NCI-H2171 treated with DMSO at 0.1 percent for 48 hours (cell line): ENCODE results near the gene KLHL40.

Experiments
- DNase-seq: peaks from one replicate; lab custom pipeline; 2025; lab: John Stamatoyannopoulos, UW

The KLHL40 gene

DNA sequence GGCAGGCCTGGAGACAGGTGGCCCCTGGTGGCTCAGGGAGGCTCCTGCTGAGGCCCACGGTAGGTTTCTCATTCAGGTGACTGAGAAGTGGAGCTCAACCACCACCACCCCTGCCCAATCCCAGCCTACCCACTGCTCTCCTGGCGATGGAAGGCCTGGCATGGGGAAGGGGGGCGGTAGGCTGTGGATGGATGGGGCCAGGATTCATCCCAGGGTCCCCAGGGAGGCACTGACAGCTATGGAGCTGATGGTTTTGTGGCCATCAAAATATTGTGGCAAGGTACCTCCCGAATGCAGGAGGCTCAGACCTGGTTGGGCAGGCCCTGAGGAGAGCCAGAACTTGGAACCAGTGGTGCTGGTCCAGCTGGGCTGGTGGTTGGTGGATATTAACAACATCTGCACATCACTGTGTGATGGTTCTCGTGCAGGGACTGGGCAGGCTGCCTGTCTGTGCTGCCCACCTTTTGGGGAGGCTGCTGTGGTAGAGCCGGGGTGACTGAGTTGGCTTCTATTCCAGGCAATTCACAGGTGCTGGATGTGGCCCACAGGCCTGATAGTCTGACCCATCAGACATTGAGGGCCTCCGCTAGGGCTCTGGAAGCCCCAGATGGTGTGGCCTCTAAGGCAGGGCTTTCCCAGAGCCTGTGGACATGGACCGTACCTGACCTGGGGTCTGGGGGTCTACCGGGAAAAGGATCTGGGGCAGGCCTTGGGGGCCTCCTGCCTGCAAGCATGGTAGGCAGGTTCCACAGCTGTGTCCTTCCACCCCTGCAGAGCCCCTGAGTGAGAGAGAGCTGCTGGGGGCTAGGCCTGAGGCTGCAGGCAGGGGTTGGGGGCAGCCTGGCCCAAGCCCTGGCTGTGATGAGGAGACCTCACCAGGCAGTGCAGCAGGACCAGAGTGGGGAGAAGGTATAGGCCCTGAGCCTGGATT lies 28.4 kb upstream of the KLHL40 start:
- DNase-seq, result no peak

DNA sequence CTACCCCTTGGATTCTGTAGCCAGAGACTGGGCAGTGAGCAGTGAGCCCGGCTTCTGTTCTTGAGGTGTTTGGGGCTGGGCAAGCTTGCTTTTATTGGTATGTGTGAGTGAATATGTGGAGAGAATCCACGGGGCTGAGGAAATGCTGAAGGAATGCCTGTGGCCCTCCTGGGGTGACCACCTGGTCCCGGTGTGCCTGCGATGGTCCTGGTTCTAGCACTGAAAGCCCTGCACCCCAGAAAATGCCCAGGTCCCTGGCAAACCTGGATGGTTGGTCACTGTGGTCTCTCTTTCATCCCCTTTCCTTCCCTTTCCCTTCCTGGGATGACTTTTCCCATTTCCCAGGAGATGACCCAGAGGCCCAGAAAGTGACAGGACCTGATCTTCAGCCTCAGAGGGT lies 27.7 kb upstream of the KLHL40 start:
- DNase-seq, result no peak

DNA sequence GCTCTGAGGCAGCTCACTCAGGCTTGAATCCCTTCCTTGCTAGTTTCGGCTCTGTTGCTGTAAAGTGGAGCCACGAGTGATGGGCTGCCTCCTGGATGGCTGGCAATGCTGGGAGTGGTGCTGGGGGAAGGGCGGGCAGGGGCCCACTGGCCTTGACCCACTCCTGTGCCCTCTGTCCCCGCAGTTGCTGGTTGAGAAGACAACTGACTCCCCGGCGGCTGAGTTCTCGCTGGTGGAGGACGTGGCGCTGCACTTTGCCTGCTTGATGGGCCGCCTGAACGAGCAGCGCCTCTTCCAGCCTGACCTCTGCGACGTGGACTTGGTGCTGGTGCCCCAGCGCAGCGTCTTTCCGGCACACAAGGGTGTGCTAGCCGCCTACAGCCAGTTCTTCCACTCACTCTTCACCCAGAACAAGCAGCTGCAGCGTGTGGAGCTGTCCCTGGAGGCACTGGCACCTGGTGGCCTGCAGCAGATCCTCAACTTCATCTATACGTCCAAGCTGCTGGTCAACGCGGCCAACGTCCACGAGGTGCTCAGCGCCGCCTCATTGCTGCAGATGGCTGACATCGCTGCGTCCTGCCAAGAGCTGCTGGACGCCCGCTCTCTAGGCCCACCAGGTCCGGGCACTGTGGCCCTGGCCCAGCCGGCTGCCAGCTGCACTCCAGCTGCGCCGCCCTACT lies 27.1 kb upstream of the KLHL40 start:
- no peak for DNase-seq

DNA sequence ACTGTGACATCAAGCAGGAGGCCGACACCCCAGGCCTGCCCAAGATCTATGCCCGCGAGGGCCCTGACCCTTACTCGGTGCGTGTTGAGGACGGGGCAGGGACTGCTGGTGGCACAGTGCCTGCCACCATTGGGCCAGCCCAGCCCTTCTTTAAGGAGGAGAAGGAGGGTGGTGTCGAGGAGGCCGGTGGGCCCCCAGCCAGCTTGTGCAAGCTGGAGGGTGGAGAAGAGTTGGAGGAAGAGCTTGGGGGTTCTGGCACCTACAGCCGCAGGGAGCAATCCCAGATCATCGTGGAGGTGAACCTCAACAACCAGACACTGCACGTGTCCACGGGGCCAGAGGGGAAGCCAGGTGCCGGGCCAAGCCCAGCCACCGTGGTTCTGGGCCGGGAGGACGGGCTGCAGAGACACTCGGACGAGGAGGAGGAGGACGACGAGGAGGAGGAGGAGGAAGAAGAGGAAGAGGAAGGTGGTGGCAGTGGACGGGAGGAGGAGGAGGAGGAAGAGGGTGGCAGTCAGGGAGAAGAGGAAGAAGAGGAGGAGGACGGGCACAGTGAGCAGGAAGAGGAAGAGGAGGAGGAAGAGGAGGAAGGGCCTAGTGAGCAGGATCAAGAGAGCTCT lies 26.5 kb upstream of the KLHL40 start:
- DNase-seq, result no peak

DNA sequence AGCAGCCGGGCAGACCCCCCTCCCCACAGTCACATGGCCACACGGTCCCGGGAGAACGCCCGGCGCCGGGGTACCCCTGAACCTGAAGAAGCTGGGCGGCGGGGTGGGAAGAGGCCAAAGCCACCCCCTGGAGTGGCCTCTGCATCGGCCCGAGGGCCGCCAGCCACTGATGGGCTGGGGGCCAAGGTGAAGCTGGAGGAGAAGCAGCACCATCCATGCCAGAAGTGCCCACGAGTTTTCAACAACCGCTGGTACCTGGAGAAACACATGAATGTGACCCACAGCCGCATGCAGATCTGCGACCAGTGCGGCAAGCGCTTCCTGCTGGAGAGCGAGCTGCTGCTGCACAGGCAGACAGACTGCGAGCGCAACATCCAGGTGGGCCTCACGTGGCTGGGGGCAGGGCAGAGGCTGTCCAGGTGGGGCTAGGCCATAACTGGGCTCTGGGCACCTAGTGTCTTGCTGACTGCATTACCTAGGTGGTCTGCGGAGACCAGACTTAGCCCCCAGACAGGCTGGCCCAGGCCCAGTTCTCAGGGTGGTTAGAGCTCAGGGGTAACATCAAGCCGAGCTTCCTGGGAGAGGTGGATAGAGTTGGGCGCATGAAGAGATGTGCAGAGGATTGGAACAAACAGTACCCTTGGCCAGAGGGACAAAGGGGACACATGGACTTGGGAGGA lies 25.7 kb upstream of the KLHL40 start:
- no peak for DNase-seq

DNA sequence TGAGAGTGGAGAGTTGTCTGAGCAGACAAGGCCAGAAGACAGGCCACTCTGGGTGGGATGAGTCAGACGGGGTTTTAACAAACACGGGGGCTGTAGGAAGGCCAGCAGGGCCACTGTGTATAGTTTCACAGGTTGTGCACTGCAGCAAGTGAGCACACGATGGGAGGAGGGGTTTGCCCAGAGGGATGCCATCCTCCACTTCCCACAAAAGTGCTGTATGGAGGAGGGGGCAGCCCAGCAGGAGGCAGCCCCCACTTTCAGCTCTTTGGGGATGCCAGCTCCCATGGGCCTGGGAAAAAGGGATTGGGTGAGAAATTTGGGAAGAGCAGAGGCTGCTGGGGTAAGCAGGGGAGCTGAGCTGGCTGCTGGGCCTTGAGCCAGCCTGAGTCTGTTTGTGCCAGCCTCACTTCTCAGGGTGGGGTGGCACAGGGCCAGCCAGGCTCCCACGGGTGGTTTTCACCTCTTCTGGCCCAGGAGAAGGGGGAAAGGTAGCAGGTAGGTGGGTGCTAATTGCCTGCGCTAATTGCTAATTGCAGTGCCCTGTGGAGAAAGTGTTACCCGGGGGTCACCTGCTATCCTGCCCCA lies 25.1 kb upstream of the KLHL40 start:
- no peak for DNase-seq

DNA sequence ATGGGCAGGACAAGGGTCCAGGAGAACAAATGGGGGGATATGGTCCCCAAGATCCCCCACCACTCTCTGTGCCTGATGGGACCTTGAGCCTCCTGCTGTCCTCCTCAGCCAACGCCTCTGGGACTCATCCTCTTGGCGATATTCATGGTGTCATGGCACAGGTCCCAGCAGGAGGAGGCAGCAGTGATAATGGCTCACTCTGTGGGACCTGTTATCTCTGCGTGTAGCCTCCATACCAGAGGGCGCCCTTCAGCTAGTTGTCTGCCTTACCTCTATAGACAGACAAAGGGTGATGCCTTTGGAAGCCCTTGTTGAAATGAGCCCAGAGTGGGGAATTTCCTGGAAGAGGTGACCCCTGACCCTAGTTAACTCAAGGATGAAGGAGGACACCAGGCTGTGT lies 24.4 kb upstream of the KLHL40 start:
- DNase-seq, result no peak

DNA sequence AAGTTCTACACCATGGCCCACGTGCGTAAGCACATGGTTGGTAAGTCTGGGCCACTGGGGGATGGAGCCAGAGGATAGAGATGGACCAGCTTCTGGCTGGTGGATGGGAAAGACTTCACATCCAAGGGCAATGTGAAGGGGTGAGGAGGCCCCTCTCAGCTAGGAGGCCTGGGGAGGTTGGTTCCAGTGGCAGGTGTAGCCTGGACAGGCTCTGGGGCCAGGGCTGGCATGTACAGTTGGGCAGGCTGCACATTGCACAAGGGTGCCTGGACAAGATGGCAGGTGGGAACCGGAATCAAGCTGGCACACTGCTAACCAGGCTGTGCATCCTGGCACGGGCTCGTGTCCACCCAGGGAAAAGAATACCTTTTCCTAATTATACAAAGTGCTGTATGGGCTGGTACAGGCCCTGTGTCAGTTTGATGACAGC lies 23.7 kb upstream of the KLHL40 start:
- no peak for DNase-seq

DNA sequence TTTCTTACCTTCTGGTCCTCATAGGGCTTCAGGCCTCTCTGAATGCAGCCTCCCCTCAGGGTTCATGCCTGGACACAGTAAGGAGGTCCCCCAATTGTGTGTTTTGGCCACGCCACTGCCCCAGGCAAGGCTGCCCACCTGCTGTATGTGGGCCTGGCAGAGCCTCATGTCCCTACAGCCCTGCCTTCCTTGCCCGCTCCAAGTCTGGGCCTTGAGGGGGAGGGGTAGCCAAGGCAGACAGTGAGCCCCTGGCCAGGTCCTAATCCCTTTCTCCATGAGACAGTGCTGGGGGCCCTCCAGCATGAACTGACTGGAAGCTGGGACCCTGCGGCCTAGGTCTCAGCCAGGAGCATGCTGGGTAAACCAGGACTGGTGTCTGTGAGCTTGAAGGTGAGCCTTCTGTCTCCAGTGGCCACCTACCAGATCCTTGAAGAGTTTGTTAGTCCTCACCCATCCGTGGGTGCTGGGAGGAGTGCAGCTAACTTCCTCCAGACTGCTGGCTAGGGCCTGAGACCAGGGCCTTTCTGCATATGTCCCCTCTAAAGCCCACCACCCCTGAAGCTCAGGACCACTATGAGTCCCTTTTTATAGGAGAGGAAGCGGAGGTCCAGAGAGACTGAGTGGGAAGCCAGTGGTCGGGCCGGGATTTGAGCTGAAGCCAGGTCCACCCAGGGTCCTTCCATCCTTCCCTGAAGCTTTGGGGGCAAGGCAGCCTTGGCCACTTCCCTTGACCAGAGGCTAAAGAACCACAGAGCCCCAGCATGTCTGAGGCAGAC lies 23.1 kb upstream of the KLHL40 start:
- no peak for DNase-seq

DNA sequence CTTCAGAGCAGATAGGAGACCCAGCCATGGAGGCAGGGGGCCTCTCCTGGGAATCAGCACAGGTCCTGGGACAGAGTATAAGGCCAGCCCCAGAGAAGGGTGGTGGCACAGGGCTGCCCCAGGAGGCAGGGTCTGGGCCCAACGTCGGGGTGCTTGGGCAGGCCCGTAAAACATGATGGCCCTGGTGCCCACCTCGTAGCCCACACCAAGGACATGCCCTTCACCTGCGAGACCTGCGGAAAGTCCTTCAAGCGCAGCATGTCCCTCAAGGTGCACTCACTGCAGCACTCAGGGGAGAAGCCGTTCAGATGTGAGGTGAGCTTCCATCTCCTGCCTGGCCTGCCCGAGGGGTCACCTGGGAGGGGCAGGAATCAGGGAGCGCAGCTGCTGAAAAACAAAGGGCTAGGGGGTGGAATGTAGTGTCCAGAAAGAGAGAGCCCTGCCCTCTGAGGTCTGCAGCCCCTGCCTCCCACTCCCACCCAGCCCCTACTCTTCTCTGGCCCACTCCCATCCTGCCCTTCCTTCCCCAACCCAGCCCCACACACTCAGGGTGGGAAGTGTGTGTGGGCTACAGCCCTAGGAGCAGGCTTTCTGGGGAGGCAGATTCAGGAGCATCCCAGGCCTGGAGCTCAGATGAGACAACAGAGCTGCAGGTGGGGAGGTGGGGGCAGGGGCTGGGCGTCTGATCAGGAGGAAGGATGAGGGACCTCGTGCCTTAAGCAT lies 22.4 kb upstream of the KLHL40 start:
- no peak for DNase-seq

DNA sequence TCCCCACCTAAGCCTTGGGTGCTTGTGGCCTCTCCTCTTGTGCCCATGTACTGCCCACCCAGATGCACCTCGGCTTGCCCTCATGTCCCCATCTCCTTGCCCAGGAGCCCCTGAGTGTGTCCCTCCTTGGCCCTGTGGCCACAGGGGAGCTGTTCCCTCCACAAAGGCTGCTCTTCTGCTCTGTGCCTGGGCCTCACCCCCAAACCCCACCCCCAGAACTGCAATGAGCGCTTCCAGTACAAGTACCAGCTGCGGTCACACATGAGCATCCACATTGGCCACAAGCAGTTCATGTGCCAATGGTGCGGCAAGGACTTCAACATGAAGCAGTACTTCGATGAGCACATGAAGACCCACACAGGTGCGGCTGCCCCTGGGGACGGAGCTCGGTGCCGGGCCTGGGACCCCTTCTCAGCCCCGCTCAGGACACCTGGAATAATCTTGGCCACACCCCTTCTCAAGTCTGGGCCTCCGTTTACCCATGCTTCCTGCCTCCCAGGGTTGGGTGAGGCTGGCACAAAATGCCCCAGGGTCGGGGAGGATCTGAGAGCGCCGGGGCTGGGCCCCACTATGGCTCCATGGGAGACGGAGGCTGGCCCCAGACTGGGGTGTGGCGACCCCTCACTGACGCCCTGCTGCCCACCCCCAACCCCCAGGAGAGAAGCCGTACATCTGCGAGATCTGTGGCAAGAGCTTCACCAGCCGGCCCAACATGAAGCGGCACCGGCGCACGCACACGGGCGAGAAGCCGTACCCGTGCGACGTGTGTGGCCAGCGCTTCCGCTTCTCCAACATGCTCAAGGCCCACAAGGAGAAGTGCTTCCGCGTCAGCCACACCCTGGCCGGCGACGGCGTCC lies 21.5 kb upstream of the KLHL40 start:
- no peak for DNase-seq

DNA sequence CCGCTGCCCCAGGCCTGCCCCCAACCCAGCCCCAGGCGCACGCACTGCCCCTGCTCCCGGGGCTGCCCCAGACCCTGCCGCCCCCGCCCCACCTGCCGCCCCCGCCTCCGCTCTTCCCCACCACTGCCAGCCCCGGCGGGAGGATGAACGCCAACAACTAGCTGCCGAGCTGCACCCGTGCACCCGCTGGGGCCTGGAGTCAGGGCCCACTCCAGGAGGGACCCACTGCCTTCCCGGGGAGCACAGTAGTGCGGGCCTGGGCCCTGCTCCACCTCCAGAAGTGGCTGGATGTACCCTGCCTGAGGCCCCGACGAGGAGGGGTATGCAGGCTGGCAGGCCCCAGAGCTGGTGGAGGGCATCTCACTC lies 20.9 kb upstream of the KLHL40 start:
- DNase-seq, result no peak

DNA sequence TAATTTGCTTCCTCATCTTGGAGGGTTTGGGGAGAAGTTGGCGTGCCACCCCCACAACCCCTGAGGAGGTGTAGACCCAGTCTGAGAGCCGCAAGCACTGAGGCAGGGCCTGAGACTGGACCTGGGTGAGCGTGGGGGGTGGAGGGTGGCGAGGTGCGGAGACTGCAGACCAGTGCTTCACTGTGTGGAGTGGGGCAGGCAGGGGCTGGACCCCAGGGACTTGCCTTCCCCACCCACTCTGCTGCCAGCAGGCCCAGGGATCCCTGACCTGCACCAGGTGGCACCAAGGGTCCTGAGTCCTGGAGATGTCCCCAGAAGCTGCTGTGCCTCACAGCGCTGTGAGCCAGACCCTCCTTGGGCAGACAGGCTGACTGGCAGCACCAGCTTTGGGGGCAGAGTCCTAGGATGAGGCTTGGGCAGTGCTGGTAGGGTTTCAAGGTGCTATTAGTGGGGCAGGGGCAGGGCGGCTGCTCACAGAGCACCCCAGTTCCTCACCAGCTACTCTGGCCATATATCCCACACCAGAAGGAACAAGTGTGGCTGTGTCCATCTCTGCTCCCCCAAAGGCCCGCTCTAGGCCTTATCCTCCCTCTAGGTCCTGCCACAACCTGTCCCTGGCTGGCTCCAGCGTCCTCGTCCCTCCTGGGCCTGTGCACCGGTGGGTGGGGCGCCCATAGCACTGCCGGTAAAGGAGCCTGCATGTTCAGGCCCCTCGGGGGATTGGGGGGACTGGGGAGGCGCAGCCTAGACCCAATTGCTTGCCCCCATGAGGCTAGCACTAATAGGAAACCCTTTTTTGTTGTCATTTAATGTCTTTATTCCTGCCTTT lies 20.1 kb upstream of the KLHL40 start:
- DNase-seq, result no peak

DNA sequence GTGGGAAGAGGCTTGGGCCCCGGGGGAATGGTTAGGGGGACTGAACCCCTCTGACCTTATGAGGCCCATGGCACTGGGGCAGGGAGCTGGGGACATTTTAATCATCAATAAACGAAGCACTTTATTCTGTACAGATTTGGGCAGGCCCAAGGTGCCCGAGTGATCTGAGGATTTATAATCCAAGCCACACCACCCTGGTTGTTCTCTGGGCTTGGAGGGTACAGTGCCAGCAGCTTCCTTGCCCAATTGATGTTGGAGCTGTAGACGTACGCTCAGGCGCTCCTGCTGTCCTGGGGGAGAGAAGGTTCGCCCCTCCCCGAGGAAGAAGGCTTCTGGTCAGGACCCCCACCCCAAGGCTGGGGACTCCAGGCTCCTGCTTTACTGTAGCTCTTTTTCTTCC lies 19.3 kb upstream of the KLHL40 start:
- DNase-seq, result no peak

DNA sequence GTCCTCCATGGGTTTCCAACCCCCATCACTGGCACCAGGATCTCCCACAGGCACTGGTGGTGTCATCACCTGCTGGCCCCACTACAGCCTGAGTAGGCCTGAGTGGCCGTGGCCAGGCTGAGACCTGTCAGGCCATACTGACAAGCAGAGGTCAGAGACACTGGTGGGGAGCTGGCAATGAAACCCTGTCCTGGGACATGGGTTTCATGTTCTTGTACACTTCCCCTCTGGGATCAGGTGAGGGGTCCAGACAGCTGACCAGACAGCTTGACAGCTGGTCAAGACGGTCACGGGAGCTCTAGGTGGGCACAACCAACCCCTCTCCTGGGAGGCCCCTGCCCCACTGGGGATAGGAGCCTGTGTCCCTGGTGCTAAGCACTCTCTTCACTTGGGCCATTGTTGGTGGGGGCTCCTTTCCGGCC lies 18.7 kb upstream of the KLHL40 start:
- no peak for DNase-seq

DNA sequence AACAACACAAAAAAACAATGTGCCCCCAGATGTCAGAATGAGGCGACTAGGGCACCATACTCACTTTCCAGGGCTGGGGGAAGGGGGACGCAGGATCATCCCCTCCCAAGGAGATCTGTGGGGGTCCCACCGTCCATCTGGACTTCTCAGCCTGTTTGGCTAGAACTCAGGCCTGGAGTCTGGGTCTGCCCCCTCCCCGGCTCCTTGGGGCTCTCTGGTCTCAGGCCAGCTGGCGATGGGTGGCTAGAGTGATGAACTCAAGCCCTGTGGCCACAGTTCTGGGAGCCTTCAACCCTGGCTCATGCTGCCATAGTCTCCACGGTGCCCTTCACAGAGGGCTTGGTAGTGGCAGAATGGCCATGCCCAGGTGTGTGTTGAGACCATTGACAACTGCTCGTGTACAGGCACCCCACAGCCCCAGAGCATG lies 18.2 kb upstream of the KLHL40 start:
- DNase-seq, result no peak

DNA sequence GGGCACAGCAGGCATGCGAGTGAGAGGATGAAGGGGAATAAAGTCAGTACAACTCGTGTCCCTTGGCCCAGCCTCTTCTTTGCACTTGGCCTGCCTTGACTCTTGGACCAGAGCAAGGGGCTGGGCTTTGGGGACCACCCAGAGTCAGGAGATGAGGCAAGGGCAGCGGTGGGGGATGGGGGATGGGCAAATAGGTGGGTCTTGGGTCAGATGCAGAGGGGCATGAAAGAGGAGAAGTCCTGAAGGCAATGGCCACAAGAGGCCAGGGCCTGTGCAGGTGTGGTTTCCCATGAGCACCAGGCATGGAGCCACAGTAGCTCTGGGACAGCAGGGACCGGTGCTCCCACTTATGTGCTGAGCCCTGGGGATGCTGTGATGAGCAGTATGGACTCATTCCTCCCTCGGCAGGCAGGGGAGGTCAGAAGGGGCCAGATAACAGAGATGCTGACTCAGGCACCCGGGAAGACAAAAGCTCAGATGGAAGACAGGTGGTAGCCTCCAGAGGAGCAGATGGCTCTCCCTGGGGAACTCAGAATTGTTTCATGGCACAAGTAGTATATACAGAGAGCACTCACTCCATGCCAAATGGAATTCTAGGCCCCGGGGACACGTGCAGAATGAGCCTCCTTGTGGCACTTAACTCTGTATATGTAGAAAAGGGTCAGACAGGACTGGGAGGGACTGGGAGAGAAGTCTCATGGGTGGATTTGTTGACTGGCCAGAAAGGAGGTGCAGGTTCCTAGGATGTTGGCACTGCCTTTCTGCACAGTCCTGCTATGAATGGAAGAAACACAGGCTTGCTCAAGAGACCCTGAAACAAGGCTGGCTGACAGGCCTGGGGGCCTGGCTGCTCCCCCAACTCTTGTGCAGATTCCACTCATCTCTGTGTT lies 17.6 kb upstream of the KLHL40 start:
- peak; percentile 93 for DNase-seq

DNA sequence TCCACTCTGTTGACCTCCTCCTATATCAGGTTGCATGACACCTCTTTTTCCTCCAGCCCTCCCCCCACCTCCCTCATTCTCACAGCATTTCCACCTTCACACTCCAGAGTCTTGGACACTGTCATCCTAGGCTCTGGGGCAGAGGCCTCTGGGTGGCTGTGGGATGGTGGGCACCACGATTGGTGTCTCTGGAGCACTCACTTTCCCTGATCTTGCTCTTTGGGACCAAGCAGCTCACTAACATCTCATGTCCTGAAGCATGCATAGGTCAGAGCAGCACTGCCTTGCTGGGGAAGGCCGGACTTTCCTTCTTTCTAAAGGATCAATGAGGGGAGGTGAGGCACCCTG lies 16.9 kb upstream of the KLHL40 start:
- no peak for DNase-seq
